Kidney epithelial cell (primary cell): ENCODE results near the gene DES. TPM values are rescaled to one million over a fixed set of nuclear protein-coding genes. Genes with fewer than 3 reads are reported as not detected.
A peak's percentile ranks its signal among the peaks of the same experiment; 100 is the strongest.

Experiments
- DNase-seq: peaks from one replicate; pipeline ENCODE4 v3.0.0-alpha.2; 2010; ENCODE audit warnings: low read depth
- H3K27me3 ChIP-seq: 2 replicates; pipeline ENCODE4 v1.6.0; 2011; ENCODE audit warnings: low read length; ENCODE audit not compliant: control insufficient read depth, insufficient read depth
- H3K36me3 ChIP-seq: 2 replicates; pipeline ENCODE4 v1.5.1; 2011; ENCODE audit warnings: low read length; ENCODE audit not compliant: control insufficient read depth, insufficient read depth
- H3K4me3 ChIP-seq: 2 replicates; pipeline ENCODE4 v1.5.1; 2011; ENCODE audit warnings: low read depth, mild to moderate bottlenecking, control low read depth, low read length
- total RNA-seq: library from RNA; depleted of rRNA; stranded (reverse); fragments of >200 nt; gene quantifications from 2 replicates; pipeline ENCODE4 v1.2.3, GENCODE V29; 2015
- TF ChIP-seq, protein P1 (sequence below): IDR thresholded peaks from 2 replicates; pipeline ENCODE4 v1.5.1; 2011; ENCODE audit warnings: mild to moderate bottlenecking, moderate library complexity, low read length, control low read depth, inconsistent platforms; ENCODE audit not compliant: insufficient read depth, poor library complexity, severe bottlenecking

Gene DES
- total RNA-seq, 1 donor from 2014 or later = 0.79 TPM

DNA sequence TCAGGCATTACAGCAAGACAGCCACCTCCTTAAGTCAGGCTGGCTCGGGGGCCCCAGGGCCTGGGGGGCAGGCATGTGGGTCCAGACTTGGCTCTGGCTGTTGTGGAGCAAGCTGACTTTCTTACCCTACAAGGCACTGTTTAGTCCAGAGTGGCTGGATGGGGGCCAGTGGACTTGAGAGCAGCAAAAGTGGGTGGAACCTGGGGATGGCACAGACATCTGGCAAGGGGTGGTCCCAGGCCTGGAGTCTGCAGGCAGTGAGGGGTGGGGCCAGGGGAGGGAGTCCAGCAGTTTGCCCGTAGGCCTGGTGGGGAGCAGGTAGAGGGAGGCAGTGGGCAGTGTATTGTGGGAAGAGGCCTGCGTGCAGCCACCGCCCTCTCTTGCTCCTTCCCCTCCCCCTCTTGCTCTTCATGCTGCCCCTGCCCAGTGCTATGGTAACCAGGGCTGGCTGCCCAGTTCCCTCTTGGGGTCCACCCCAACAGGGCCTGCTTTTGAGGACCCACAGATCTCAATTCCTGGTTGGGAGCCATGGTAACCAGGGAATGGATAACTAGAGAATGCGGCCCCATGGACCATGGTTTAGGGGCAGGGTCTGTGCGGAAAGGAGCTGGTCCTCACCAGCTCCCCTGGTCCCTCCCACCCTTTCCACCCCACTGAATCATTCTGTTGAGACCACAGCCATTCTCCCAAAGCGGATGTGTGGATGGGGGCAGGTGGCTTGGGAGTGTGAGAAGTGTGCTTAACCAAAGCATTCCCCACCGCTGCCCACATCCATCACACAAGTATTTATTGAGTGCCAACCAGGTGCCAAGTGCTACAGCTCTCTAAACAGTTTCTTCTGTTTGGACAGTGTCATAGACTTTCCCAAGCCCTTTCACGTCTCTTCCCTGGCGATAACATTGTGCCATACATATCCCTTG, 35.8 kb downstream of the DES start:
- TF ChIP-seq, protein P1, sequence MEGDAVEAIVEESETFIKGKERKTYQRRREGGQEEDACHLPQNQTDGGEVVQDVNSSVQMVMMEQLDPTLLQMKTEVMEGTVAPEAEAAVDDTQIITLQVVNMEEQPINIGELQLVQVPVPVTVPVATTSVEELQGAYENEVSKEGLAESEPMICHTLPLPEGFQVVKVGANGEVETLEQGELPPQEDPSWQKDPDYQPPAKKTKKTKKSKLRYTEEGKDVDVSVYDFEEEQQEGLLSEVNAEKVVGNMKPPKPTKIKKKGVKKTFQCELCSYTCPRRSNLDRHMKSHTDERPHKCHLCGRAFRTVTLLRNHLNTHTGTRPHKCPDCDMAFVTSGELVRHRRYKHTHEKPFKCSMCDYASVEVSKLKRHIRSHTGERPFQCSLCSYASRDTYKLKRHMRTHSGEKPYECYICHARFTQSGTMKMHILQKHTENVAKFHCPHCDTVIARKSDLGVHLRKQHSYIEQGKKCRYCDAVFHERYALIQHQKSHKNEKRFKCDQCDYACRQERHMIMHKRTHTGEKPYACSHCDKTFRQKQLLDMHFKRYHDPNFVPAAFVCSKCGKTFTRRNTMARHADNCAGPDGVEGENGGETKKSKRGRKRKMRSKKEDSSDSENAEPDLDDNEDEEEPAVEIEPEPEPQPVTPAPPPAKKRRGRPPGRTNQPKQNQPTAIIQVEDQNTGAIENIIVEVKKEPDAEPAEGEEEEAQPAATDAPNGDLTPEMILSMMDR = no peak
- Histone ChIP-seq H3K36me3 (peaks cover 1% of the 10 kb centered on the region), H3K27me3 (no peaks in the 10 kb centered on the region), H3K4me3 (no peak overlapping the region)
- no peak for DNase-seq

GRCh38 chr2:219455581-219455980, 37.4 kb downstream of the DES start:
- DNase-seq = no peak
- Histone ChIP-seq H3K27me3 (no peaks in the 10 kb centered on the region), H3K4me3 (no peak overlapping the region), H3K36me3 (no peaks in the 10 kb centered on the region)
- TF ChIP-seq, protein P1 = no peak

GRCh38 chr2:219457784-219458369, 39.7 kb downstream of the DES start:
- H3K4me3 ChIP-seq = no peak overlapping the region
- no peak for DNase-seq
- H3K27me3 ChIP-seq = no peaks in the 10 kb centered on the region
- TF ChIP-seq, protein P1 = no peak
- peaks cover 2% of the 10 kb centered on the region for H3K36me3 ChIP-seq

DNA sequence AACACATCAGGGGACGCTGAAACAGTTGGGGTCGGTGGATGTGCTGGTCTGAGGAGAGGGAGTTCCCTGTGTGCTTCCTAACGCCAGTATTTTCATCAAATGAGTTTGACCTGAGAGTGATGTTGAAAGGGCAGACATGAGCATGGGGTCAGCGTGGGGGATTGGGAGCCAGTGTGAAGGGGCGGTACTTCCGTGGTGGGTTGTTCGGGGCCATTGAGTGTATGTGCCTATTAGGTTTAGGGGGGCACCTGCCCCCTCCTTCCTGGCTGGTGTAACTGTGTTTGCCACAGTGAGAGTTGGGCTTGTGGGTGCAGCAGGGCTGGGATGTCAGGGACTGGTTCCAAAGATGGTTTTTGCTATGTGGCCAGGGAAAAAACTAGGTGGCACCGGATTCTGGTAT, 40.8 kb downstream of the DES start:
- H3K36me3 ChIP-seq = peaks cover 2% of the 10 kb centered on the region
- no peaks in the 10 kb centered on the region for H3K27me3 ChIP-seq
- TF ChIP-seq, protein P1 = no peak
- no peak overlapping the region for H3K4me3 ChIP-seq
- no peak for DNase-seq

- Histone ChIP-seq H3K36me3 (peaks cover 2% of the 10 kb centered on the region), H3K27me3 (no peaks in the 10 kb centered on the region), H3K4me3 (no peak overlapping the region)
- no peak for DNase-seq
- TF ChIP-seq, protein P1 = peak; percentile 93
Observed at GRCh38 chr2:219459460-219460311, 41.5 kb downstream of the DES start.
